HCT116 (cell line): Measurements from ENCODE around the gene KCNK1. TPM values are rescaled to one million over a fixed set of nuclear protein-coding genes. Genes with fewer than 3 reads are reported as not detected.

Experiments used
- CBX3 ChIP-seq: IDR thresholded peaks from 2 replicates; pipeline ENCODE4 v1.6.1; 2012; ENCODE audit warnings: low read depth
- EGR1 ChIP-seq: IDR thresholded peaks from 2 replicates; pipeline ENCODE4 v1.6.1; 2012; ENCODE audit warnings: low read depth
- ELF1 ChIP-seq: IDR thresholded peaks from 2 replicates; pipeline ENCODE4 v1.6.1; 2012; ENCODE audit warnings: low read depth, borderline replicate concordance
- EZH2 ChIP-seq: fragments of 200-600 bp; sonication (generic); IDR thresholded peaks from 2 replicates; pipeline ENCODE4 v1.6.1; 2017; ENCODE audit warnings: antibody characterized with exemption, mixed run types
- EZH2phosphoT487 ChIP-seq: fragments of 200-600 bp; IDR thresholded peaks from 2 replicates; pipeline ENCODE4 v1.6.1; 2018; ENCODE audit warnings: antibody characterized with exemption, borderline replicate concordance
- POLR2A ChIP-seq: IDR thresholded peaks from 2 replicates; pipeline ENCODE4 v1.7.0; 2011; ENCODE audit warnings: borderline replicate concordance; ENCODE audit not compliant: insufficient read depth, insufficient read length; ENCODE audit errors: extremely low read depth
- SIN3A ChIP-seq: IDR thresholded peaks from 2 replicates; pipeline ENCODE4 v1.6.1; 2012; ENCODE audit warnings: low read depth
- SP1 ChIP-seq: IDR thresholded peaks from 2 replicates; pipeline ENCODE4 v1.6.1; 2012; ENCODE audit warnings: low read depth
- SRF ChIP-seq: IDR thresholded peaks from 2 replicates; pipeline ENCODE4 v1.6.1; 2012; ENCODE audit warnings: low read depth
- total RNA-seq: library from RNA; stranded (reverse); gene quantifications from one replicate; pipeline ENCODE4 v1.2.1, GENCODE V29; 2021; ENCODE audit not compliant: unreplicated experiment
- TF ChIP-seq, protein P1 (sequence below): IDR thresholded peaks from 2 replicates; pipeline ENCODE4 v1.6.1; 2012
- TF ChIP-seq, protein P2 (sequence below): IDR thresholded peaks from 2 replicates; pipeline ENCODE4 v1.6.1; 2012; ENCODE audit warnings: low read depth
- TF ChIP-seq, protein P3 (sequence below): IDR thresholded peaks from 2 replicates; pipeline ENCODE4 v1.6.1; 2012

KCNK1 gene
- total RNA-seq, 1 experiment from 2014 or later = 28.4 TPM

DNA sequence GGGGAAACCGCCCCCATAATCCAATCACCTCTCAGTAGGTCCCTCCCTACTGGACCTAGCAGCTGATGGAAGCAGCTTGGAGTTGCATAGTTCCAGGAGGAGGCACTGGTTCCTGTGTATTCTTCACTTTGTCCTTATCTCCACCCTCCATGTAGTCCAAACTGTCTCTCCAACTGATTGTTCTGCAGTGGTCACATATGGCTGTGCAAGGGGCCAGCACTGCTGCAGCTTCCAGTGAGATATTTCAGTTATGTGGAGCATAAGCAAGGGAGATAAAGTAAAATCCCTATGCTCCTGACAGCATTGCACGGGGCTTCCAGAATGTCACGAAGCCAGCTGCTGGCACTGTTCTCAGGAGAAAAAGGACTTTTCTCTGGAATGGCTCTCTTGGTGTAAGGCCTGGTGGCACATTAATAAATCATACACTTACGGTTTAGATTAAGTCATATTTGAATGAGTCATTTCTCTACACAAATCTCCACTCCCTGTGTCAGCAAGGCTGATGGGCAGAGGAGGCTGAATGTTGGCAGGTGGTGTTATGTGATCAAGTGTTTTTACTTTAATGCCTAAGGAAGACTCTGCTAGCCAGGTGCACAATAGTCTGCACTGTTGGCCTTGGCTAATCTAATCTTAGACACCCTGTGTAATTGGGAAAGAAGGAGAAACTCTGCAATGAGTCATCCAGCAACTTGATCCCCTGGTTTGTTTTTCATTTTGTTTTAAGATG is 93.4 kb downstream of the KCNK1 start (continued):
- TF ChIP-seq EGR1 (no peak), EZH2phosphoT487 (no peak), CBX3 (peak; percentile 87; the same call in 1 of the 2 replicates), SP1 (peak; percentile 68), SRF (peak; percentile 42; the same call in 1 of the 2 replicates), EZH2 (no peak), SIN3A (no peak; the same call in 1 of the 2 replicates), ELF1 (no peak), POLR2A (no peak)
- TF ChIP-seq, protein P1, sequence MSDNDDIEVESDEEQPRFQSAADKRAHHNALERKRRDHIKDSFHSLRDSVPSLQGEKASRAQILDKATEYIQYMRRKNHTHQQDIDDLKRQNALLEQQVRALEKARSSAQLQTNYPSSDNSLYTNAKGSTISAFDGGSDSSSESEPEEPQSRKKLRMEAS = peak; percentile 56; the same call in 1 of the 2 replicates
- TF ChIP-seq, protein P2, sequence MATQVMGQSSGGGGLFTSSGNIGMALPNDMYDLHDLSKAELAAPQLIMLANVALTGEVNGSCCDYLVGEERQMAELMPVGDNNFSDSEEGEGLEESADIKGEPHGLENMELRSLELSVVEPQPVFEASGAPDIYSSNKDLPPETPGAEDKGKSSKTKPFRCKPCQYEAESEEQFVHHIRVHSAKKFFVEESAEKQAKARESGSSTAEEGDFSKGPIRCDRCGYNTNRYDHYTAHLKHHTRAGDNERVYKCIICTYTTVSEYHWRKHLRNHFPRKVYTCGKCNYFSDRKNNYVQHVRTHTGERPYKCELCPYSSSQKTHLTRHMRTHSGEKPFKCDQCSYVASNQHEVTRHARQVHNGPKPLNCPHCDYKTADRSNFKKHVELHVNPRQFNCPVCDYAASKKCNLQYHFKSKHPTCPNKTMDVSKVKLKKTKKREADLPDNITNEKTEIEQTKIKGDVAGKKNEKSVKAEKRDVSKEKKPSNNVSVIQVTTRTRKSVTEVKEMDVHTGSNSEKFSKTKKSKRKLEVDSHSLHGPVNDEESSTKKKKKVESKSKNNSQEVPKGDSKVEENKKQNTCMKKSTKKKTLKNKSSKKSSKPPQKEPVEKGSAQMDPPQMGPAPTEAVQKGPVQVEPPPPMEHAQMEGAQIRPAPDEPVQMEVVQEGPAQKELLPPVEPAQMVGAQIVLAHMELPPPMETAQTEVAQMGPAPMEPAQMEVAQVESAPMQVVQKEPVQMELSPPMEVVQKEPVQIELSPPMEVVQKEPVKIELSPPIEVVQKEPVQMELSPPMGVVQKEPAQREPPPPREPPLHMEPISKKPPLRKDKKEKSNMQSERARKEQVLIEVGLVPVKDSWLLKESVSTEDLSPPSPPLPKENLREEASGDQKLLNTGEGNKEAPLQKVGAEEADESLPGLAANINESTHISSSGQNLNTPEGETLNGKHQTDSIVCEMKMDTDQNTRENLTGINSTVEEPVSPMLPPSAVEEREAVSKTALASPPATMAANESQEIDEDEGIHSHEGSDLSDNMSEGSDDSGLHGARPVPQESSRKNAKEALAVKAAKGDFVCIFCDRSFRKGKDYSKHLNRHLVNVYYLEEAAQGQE = no peak
- TF ChIP-seq, protein P3, sequence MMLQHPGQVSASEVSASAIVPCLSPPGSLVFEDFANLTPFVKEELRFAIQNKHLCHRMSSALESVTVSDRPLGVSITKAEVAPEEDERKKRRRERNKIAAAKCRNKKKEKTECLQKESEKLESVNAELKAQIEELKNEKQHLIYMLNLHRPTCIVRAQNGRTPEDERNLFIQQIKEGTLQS = no peak
